Right lobe of liver (tissue), 6 donors: ENCODE data around the gene MUTYH. TPM values are rescaled to one million over a fixed set of nuclear protein-coding genes. Genes with fewer than 3 reads are reported as not detected.

Experiments
- ATAC-seq, 4 donors: fragments of 200-7000 bp; cut with Tn5 transposase; one replicate each; pipeline ENCODE4 v1.9.1; 2020; ENCODE audit warnings: mild to moderate bottlenecking in 4 of 4, moderate library complexity in 4 of 4
- DNase-seq, 3 donors: peaks; one replicate each; pipeline ENCODE4 v3.0.0-alpha.2; 2020
- H3K27ac ChIP-seq, 3 donors: fragments of 200-600 bp; one replicate each; pipeline ENCODE4 v1.8.0; 2022
- H3K27me3 ChIP-seq, 2 donors: fragments of 200-600 bp; one replicate each; pipeline ENCODE4 v1.8.0; 2022
- H3K36me3 ChIP-seq, 4 donors: fragments of 200-600 bp; sonication (generic) in 1 of 4; one replicate each; pipeline versions ENCODE4 v1.5.1 to v1.8.0; 2017 to 2022; ENCODE audit warnings: control low read depth in 1 of 4
- H3K4me1 ChIP-seq, 4 donors: fragments of 200-600 bp; sonication (generic) in 1 of 4; one replicate each; pipeline versions ENCODE4 v1.5.1 to v1.8.0; 2017 to 2022; ENCODE audit warnings: control low read depth in 1 of 4
- H3K4me3 ChIP-seq, 3 donors: fragments of 200-600 bp; one replicate each; pipeline ENCODE4 v1.8.0; 2022
- H3K9me3 ChIP-seq, 4 donors: fragments of 200-600 bp; sonication (generic) in 1 of 4; one replicate each; pipeline versions ENCODE4 v1.5.1 to v1.8.0; 2017 to 2022; ENCODE audit warnings: control low read depth in 1 of 4
- POLR2A ChIP-seq: fragments of 450-650 bp; IDR thresholded peaks from one replicate; pipeline ENCODE4 v1.6.1; 2017; ENCODE audit warnings: antibody characterized with exemption, mild to moderate bottlenecking
- WGBS: methylation state at CpG from one replicate; pipeline ENCODE4 v1.1.6; 2018; ENCODE audit warnings: low coverage, low lambda C conversion rate; ENCODE audit not compliant: insufficient coverage; ENCODE audit errors: missing lambda C conversion rate; 5-methylcytosine and 5-hydroxymethylcytosine counted together
- intact Hi-C, 2 donors: fragments of 100-400 bp; cut with DNase I; formaldehyde crosslinking; loops; one replicate each; pipeline versions ENCODE4 v1.11.2 to v1.14.1; 2022
- total RNA-seq, 6 experiments: library from RNA; depleted of rRNA in 2 of 6; stranded (reverse); fragments of >200 nt in 2 of 6; fragmentation: NEBNext Ultra II Directional in 3 of 6; extraction: Animal tissue kit (Norgen Biotek cat#: 25700) in 3 of 6; gene quantifications; one replicate each; pipeline versions ENCODE4 v1.1.0 to v1.2.4, GENCODE V29; 2016 to 2023
- TF ChIP-seq, protein P1 (sequence below), 4 donors: fragments of 200-600 bp in 3 of 4; fragments of 450-650 bp in 1 of 4; IDR thresholded peaks; one replicate each; pipeline versions ENCODE4 v1.5.1 to v1.8.0; 2016 to 2022; ENCODE audit warnings: antibody characterized with exemption in 4 of 4, mild to moderate bottlenecking in 2 of 4
- donor health status: DM: no; HTN: yes; CAD: no.
- donor health status: DM: no; HTN: no; CAD: no.
- donor health status: DM: no; HTN: no; CAD: no.
- donor health status: DM: no; HTN: yes; CAD: no.
- donor health status: DM: no; HTN: yes; CAD: no.

The MUTYH gene
- total RNA-seq, 6 experiments from 2014 or later, result 7.2 to 11.9 (median 8.4) TPM

DNA sequence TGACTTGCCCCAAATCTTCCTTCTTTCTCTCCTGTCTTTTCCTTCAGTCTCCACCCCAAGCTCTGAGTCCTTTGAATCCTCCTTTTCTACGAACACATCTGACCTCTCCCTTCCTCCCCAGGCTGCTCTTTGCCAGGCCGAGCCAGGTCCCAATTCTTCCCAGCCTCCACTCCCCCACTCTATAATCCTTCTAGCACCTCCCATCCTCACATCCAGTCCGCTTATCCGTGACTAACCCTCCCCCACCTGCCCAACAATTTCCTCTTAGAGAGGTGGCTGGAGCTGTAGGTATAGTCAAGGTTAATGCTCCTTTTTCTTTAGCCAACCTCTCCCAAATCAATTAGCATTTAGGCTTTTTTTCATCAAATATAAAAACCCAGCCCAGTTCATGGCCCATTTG, 23.1 kb downstream of the MUTYH start:
- Histone ChIP-seq H3K9me3 (no peaks in the 10 kb centered on the region), H3K27ac (no peak overlapping the region), H3K36me3 (no peaks in the 10 kb centered on the region), H3K4me1 (no peaks in the 10 kb centered on the region), H3K4me3 (no peak overlapping the region), H3K27me3 (no peaks in the 10 kb centered on the region)
- WGBS, result 74% methylated on average over 4 of the region's 4 CpGs
- ATAC-seq, result no peak
- DNase-seq, result no peak
- TF ChIP-seq, protein P1, sequence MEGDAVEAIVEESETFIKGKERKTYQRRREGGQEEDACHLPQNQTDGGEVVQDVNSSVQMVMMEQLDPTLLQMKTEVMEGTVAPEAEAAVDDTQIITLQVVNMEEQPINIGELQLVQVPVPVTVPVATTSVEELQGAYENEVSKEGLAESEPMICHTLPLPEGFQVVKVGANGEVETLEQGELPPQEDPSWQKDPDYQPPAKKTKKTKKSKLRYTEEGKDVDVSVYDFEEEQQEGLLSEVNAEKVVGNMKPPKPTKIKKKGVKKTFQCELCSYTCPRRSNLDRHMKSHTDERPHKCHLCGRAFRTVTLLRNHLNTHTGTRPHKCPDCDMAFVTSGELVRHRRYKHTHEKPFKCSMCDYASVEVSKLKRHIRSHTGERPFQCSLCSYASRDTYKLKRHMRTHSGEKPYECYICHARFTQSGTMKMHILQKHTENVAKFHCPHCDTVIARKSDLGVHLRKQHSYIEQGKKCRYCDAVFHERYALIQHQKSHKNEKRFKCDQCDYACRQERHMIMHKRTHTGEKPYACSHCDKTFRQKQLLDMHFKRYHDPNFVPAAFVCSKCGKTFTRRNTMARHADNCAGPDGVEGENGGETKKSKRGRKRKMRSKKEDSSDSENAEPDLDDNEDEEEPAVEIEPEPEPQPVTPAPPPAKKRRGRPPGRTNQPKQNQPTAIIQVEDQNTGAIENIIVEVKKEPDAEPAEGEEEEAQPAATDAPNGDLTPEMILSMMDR (IDR thresholded peaks at IDR 0.05), result no peak
- no peak for TF ChIP-seq POLR2A
- intact Hi-C loops, result no loop called here

DNA sequence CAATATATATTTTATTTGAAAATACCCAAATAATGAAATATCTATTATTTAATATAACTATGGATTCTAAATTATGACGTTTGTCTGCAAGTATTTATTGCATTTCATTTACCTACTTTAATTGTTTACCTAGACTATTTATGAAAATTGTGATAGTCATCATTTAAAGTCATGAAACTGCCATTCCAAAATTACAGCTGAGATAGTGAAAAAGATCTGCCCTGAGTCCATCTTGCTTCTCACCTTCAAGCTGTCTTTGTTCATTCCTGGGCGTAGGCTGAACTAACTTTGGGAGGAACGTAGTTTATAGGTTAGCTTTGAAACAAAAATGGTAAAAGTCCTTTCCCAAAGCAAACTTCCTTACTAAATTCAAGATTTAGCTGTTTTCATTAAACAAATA, 26.0 kb downstream of the MUTYH start:
- H3K27ac ChIP-seq, result no peak overlapping the region
- TF ChIP-seq POLR2A, result no peak
- TF ChIP-seq, protein P1 (IDR thresholded peaks at IDR 0.05), result no peak
- H3K4me3 ChIP-seq, result no peak overlapping the region
- H3K36me3 ChIP-seq, result no peaks in the 10 kb centered on the region
- no peak for DNase-seq
- ATAC-seq, result no peak
- intact Hi-C loops, result no loop called here
- H3K4me1 ChIP-seq, result no peaks in the 10 kb centered on the region
- 57% methylated on average over 3 of the region's 3 CpGs for WGBS
- no peaks in the 10 kb centered on the region for H3K9me3 ChIP-seq
- no peaks in the 10 kb centered on the region for H3K27me3 ChIP-seq

DNA sequence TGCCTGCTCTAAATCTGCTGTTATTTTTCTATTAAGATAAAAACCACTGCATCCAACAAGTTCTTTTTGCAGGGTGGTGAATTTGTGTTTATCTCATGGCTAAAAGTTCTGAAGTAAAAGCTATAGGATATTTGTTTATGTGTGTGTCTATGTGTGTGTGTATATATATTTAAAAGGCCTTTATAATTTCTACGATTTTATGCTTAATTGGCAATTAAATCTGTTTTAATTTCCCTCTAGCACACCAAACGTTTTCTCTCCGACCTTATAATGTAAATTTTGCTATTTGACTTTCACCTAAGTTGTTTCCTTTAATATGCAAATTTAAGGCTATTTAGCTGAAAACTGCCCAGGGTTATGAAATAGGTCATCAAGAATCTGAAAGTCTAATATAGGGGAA, 33.3 kb downstream of the MUTYH start:
- no peak overlapping the region for H3K4me3 ChIP-seq
- ATAC-seq (no peak), DNase-seq (no peak)
- H3K27me3 ChIP-seq, result no peaks in the 10 kb centered on the region
- intact Hi-C loops, result no loop called here
- peaks cover 0 to 6% (median 2%) of the 10 kb centered on the region in 4 donors for H3K4me1 ChIP-seq
- TF ChIP-seq, protein P1 (IDR thresholded peaks at IDR 0.05), result no peak
- no peak for TF ChIP-seq POLR2A
- WGBS, result 58% methylated on average over 3 of the region's 3 CpGs
- H3K9me3 ChIP-seq, result no peaks in the 10 kb centered on the region
- H3K27ac ChIP-seq, result no peak overlapping the region
- no peaks in the 10 kb centered on the region for H3K36me3 ChIP-seq

DNA sequence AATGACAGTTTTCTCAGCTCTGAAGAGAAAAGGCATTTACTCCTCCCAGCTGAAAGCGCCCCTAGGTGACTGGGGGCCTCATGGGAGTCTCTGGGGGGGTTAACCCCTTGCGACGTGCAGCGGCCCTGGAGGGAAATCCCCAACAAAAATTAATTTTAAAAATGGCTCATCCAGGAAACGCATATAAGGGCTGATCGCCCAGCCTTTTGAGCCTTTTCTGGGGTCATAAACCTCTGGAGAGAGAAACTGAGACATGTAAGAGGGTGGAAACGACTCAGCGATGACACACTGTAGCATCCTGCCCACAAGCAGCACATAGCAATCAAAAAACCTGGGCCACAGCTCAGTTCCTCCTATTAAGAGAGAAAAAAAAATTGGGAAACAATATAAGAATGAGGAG, 33.9 kb downstream of the MUTYH start:
- intact Hi-C loops, result no loop called here
- DNase-seq (no peak), ATAC-seq (no peak)
- H3K27me3 ChIP-seq, result no peaks in the 10 kb centered on the region
- H3K36me3 ChIP-seq, result no peaks in the 10 kb centered on the region
- no peak overlapping the region for H3K4me3 ChIP-seq
- H3K4me1 ChIP-seq, result peaks cover 0 to 6% (median 2%) of the 10 kb centered on the region in 4 donors
- WGBS, result 64% methylated on average over 7 of the region's 8 CpGs
- TF ChIP-seq, protein P1 (IDR thresholded peaks at IDR 0.05), result no peak
- no peak for TF ChIP-seq POLR2A
- H3K9me3 ChIP-seq, result no peaks in the 10 kb centered on the region
- H3K27ac ChIP-seq, result no peak overlapping the region

DNA sequence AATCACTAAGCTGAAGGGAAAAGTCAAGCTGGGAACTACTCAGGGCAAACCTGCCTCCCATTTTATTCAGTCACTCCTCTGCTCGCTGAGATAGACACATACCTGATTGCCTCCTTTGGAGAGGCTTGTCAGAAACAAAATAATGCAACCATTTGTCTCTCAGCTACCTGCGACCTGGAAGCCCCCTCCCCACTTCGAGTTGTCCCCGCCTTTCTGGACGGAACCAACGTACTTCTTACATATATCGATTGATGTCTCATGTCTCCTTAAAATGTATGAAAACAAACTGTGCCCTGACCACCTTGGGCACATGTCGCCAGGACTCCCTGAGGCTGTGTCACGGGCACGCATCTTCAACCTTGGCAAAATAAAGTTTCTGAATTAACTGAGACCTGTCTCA, 35.0 kb downstream of the MUTYH start:
- no peak overlapping the region for H3K27ac ChIP-seq
- 86% methylated on average over 10 of the region's 10 CpGs for WGBS

More for the DNA sequence above, 35.0 kb downstream of the MUTYH start:
- H3K27me3 ChIP-seq, result no peaks in the 10 kb centered on the region
- H3K4me3 ChIP-seq, result no peak overlapping the region
- peaks cover 0 to 6% (median 2%) of the 10 kb centered on the region in 4 donors for H3K4me1 ChIP-seq
- no peaks in the 10 kb centered on the region for H3K36me3 ChIP-seq
- TF ChIP-seq, protein P1 (IDR thresholded peaks at IDR 0.05), result no peak
- no peak for TF ChIP-seq POLR2A
- H3K9me3 ChIP-seq, result no peaks in the 10 kb centered on the region
- ATAC-seq (no peak), DNase-seq (no peak)
- intact Hi-C loops, result no loop called here
